ENCODE data around the gene RSBN1L.

DNA sequence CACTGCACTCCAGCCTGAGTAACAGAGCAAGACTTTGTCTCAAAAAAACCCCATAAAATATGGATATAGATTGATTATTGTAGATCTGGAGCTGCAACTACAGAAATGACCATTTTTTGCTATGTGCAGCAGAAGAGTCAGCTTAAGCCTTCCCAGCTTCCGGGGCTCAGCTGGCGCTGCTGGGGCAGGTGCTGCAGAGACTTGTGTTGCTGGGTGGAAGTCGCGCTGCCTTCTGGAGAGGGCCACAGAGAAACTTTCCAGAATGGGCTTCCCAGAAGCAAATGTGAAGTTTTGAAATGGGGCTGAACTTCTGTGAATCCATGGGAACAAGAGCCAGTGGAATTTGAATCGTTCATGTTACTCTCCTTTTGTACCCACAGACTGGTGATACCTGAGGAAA, 37.3 kb upstream of the RSBN1L start:
- TF ChIP-seq, protein P1, sequence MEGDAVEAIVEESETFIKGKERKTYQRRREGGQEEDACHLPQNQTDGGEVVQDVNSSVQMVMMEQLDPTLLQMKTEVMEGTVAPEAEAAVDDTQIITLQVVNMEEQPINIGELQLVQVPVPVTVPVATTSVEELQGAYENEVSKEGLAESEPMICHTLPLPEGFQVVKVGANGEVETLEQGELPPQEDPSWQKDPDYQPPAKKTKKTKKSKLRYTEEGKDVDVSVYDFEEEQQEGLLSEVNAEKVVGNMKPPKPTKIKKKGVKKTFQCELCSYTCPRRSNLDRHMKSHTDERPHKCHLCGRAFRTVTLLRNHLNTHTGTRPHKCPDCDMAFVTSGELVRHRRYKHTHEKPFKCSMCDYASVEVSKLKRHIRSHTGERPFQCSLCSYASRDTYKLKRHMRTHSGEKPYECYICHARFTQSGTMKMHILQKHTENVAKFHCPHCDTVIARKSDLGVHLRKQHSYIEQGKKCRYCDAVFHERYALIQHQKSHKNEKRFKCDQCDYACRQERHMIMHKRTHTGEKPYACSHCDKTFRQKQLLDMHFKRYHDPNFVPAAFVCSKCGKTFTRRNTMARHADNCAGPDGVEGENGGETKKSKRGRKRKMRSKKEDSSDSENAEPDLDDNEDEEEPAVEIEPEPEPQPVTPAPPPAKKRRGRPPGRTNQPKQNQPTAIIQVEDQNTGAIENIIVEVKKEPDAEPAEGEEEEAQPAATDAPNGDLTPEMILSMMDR (IDR thresholded peaks at IDR 0.05) = no peak
- no peak for TF ChIP-seq POLR2AphosphoS5 (IDR thresholded peaks at IDR 0.05; ENCODE audit: low read depth, low read length)

Data from Panc1 (cell line).